HepG2 (cell line): ENCODE results near the gene EPS8L3.

Source experiments
- AGO1 ChIP-seq: fragments of 200-400 bp; formaldehyde crosslinking; IDR thresholded peaks from 2 replicates; pipeline ENCODE4 v1.6.1; 2017; ENCODE audit warnings: mild to moderate bottlenecking, low read depth, low read length, moderate library complexity; ENCODE audit not compliant: poor library complexity, severe bottlenecking
- ATF7-NPFF ChIP-seq: sonication (generic); formaldehyde crosslinking; IDR thresholded peaks from 2 replicates; pipeline ENCODE4 v1.8.1; 2023; ENCODE audit warnings: mild to moderate bottlenecking, low read depth, missing genetic modification reagents, moderate library complexity
- BATF2 ChIP-seq: sonication (generic); formaldehyde crosslinking; IDR thresholded peaks from 2 replicates; pipeline ENCODE4 v1.8.0; 2022; ENCODE audit warnings: mild to moderate bottlenecking, missing genetic modification reagents, moderate library complexity
- CTCF ChIP-seq: sonication (generic); formaldehyde crosslinking; IDR thresholded peaks from 2 replicates; pipeline ENCODE4 v1.5.0; 2020; ENCODE audit warnings: mild to moderate bottlenecking, missing genetic modification reagents, moderate library complexity
- E2F1 ChIP-seq: sonication (generic); formaldehyde crosslinking; IDR thresholded peaks from 2 replicates; pipeline ENCODE4 v1.5.0; 2020; ENCODE audit warnings: missing genetic modification reagents
- KAT8 ChIP-seq: IDR thresholded peaks from 2 replicates; pipeline ENCODE4 v1.6.1; 2016; ENCODE audit warnings: missing genetic modification reagents, missing compliant biosample characterization
- KLF15 ChIP-seq: sonication (generic); formaldehyde crosslinking; IDR thresholded peaks from 2 replicates; pipeline ENCODE4 v1.8.1; 2023; ENCODE audit warnings: borderline replicate concordance, mild to moderate bottlenecking, inconsistent platforms, missing genetic modification reagents, mixed read lengths
- POLR2AphosphoS5 ChIP-seq: IDR thresholded peaks from 2 replicates; pipeline ENCODE4 v1.6.1; 2012; ENCODE audit warnings: low read depth, low read length
- SNAPC2 ChIP-seq: sonication (generic); formaldehyde crosslinking; IDR thresholded peaks from 2 replicates; pipeline ENCODE4 v1.8.1; 2022; ENCODE audit warnings: mild to moderate bottlenecking, missing genetic modification reagents
- SRF ChIP-seq: IDR thresholded peaks from 2 replicates; pipeline ENCODE4 v1.6.1; 2011; ENCODE audit warnings: mild to moderate bottlenecking, low read depth, low read length, moderate library complexity
- TAF1 ChIP-seq: sonication (generic); formaldehyde crosslinking; IDR thresholded peaks from 2 replicates; pipeline ENCODE4 v1.4.0; 2020; ENCODE audit warnings: missing genetic modification reagents
- ZFP36L2 ChIP-seq: sonication (generic); formaldehyde crosslinking; IDR thresholded peaks from 2 replicates; pipeline ENCODE4 v1.4.0; 2020; ENCODE audit warnings: missing genetic modification reagents
- ZNF468 ChIP-seq: sonication (generic); formaldehyde crosslinking; IDR thresholded peaks from 2 replicates; pipeline ENCODE4 v1.8.0; 2022; ENCODE audit warnings: mild to moderate bottlenecking, moderate library complexity, missing genetic modification reagents
- ZNF629 ChIP-seq: sonication (generic); formaldehyde crosslinking; conservative IDR thresholded peaks from 2 replicates; pipeline ENCODE4 v1.5.0; 2020; ENCODE audit warnings: missing genetic modification reagents

GRCh38 chr1:109783436-109783835 lies 19.7 kb upstream of the EPS8L3 start:
- TF ChIP-seq ZNF629 (CRISPR knock-in tag) (no peak), SNAPC2 (CRISPR knock-in tag) (no peak), SRF (no peak), CTCF (CRISPR knock-in tag) (no peak), AGO1 (no peak), ATF7-NPFF (no peak), KLF15 (CRISPR knock-in tag) (no peak), TAF1 (CRISPR knock-in tag) (no peak), ZNF468 (CRISPR knock-in tag) (no peak), KAT8 (no peak), ZFP36L2 (CRISPR knock-in tag) (no peak), BATF2 (no peak), POLR2AphosphoS5 (no peak), E2F1 (CRISPR knock-in tag) (no peak)
